Hematopoietic multipotent progenitor cell (in vitro differentiated cells): ENCODE measurements around the gene RALGAPB. TPM values are rescaled to one million over a fixed set of nuclear protein-coding genes. Genes with fewer than 3 reads are reported as not detected.
A peak's percentile ranks its signal among the peaks of the same experiment; 100 is the strongest.
"Not testable (repeated sequence)": the region's sequence is repeated elsewhere in the genome, so short reads cannot be mapped to it uniquely, and the experiment has no call there.

Experiments
- DNase-seq, 3 donors: peaks; one replicate each; pipeline ENCODE4 v3.0.0-alpha.2; 2011 to 2015; ENCODE audit warnings: low read depth in 2 of 3, low spot score in 2 of 3
- total RNA-seq: library from RNA; depleted of rRNA; stranded (reverse); fragments of >200 nt; gene quantifications from one replicate; pipeline ENCODE4 v1.2.3, GENCODE V29; 2012

The RALGAPB gene
- total RNA-seq, 1 donor = 23.7 TPM

- no peak for DNase-seq
These were observed 108.4 kb downstream of the RALGAPB start, which contains the start of gene ADIG for GRCh38 chr20:38581013-38581412. Gene ADIG, plus strand, starts transcription at chr20:38581197. Its CDS starts 54 bp downstream, at chr20:38581251.

GRCh38 chr20:38581830-38582358 is 109.3 kb downstream of the RALGAPB start:
- DNase-seq = no peak

GRCh38 chr20:38583306-38583705 is 110.7 kb downstream of the RALGAPB start:
- no peak for DNase-seq

DNA sequence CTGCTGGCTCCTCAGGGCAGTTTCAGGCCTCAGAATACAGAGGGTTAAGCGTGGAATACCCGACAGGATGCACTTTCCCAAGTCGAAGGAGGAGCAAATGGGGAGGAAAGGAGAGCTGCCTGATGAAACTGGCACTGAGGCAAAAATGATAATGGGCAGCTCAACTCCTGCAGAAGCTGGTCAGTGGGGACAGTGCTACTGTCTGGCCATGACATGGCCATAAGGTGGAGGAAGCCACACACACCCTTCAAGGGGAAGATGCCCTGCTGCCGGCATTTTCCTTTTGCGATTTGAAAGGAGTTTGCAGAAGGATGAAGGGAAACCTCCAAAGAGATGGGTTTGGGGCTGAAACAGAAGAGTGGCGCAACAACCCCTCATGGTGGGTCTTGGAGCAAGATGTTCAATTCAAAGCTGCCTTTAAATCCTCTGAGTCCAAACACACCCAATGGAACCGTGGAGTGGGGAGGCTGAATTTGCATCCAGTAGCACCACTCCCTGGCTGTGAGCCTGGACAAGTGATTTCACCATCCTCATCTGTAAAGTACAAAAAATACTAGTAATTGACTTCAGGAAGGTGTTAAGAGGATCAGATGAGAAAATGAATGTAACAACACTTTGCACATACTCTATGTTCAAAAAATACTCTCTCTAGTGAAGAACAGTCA is 111.6 kb downstream of the RALGAPB start:
- DNase-seq = no peak

GRCh38 chr20:38585404-38586180 is 112.9 kb downstream of the RALGAPB start:
- DNase-seq = no peak

DNA sequence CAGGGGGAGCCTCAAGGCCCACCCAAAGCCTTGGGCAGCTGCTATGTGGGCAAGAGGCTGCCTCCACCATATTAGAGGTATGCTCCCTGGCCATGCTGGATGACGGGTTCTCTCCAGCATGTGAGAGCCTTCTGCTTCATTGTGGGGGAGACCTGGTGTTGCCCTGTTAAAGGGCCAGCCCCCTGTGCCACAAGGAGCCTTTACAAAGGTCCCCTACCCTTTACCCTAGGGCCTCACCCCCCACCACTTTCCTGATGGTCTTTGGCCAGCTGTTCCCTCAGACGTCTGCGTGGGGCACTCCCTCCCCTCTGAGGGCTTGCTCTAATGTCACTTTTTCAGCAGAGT is 113.5 kb downstream of the RALGAPB start:
- no peak for DNase-seq

GRCh38 chr20:38588303-38588702 is 115.7 kb downstream of the RALGAPB start:
- no peak for DNase-seq

GRCh38 chr20:38589351-38589750 is 116.7 kb downstream of the RALGAPB start:
- DNase-seq = no peak

- no peak for DNase-seq
These were observed 117.5 kb downstream of the RALGAPB start for GRCh38 chr20:38589967-38590675.

DNA sequence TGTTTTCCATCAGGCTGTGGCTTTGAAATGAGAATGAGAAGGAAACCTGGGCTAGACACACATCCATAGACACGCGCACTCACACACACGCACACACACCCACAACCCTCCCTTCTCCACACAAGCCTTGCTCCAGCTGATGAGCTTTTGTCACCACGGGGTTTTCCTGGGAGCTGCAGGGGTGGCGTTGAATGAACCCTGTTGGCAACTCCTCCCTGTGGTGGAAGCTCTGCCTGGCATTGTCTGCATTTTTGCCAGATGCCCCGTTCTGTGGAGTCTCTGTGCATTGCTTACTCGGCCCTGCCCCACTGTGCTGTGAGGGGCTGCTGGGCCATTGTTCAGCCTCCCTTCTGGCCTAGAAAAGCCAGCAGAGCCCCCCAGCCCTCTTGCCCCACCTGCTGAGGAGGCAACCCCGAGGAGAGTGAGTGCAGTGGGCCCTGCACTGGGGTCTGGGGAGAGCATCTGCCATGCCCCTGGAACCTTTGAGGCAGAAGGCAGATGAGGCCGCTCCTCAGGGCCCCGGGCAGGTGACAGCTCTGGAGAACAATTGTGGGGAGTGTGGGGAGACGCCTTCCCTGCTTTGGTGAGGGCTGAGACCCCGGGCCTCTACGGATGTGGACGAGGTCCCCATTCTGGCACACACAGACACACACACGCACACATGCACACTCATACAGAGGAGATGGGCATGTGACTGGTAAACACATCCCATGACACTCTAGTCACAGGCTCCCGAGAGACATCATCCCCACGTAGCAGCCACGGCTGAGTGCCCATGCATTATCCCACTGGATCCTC is 118.2 kb downstream of the RALGAPB start:
- DNase-seq = no peak

GRCh38 chr20:38591474-38592410 is 119.1 kb downstream of the RALGAPB start:
- no peak for DNase-seq

DNA sequence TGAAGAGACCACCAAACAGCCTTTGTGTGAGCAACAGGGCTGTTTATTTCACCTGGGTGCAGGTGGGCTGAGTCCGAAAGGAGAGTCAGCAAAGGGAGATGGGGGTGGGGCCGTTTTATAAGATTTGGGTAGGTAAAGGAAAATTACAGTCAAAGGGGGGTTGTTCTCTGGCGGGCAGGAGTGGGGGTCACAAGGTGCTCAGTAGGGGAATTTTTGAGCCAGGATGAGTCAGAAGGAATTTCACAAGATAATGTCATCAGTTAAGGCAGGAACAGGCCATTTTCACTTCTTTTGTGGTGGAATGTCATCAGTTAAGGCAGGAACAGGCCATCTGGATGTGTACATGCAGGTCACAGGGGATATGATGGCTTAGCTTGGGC is 119.8 kb downstream of the RALGAPB start:
- not testable (repeated sequence) for DNase-seq

GRCh38 chr20:38594281-38594680 is 121.6 kb downstream of the RALGAPB start:
- DNase-seq = not testable (repeated sequence)

GRCh38 chr20:38595886-38596285 is 123.2 kb downstream of the RALGAPB start:
- DNase-seq = not testable (repeated sequence)

DNA sequence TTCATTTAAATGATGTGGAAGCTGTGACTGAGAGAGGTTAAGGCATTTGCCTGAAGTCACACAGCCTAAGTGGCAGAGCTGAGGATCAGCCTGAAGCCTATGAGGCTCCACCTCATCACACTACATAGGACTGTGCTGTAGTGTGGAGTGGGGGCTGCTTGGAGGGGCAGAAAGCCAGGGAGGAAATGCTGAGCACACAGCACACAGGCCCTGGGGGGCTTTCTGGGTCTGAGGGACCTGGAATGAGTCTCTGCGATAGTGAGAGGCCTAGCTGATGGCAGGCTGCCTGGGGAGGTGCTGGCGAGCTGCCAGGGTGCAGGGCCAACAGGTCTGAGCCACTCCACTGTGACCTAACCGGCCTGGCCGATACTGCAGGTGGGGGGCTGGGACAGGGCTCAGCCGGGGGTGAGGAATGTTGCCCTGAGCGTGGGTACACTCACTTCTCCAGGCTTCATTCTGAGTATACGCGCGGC is 126.8 kb downstream of the RALGAPB start:
- no peak for DNase-seq

DNA sequence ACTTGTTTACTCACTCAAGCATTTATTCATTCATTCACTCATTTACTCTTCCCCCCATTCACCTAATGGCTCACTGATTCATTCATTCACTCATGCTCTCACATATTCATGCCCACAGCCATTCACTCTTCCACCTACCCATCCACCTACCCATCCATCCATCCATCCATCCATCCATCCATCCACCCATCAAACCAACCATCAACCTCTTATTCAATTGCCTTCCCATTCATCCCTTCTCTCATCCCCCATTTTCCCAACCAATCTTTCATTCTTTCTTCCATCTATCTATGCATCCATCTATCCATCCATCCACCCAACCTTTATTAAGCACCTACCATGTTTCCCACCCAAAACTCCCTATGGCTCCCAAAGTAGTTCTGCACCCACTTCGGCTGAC is 127.4 kb downstream of the RALGAPB start:
- DNase-seq = no peak

GRCh38 chr20:38601216-38602184 is 128.9 kb downstream of the RALGAPB start, which contains the start of gene ARHGAP40:
Gene ARHGAP40, plus strand, starts transcription at chr20:38601809.
- DNase-seq = peak in 2 of 3 donors; percentile 5 to 33

DNA sequence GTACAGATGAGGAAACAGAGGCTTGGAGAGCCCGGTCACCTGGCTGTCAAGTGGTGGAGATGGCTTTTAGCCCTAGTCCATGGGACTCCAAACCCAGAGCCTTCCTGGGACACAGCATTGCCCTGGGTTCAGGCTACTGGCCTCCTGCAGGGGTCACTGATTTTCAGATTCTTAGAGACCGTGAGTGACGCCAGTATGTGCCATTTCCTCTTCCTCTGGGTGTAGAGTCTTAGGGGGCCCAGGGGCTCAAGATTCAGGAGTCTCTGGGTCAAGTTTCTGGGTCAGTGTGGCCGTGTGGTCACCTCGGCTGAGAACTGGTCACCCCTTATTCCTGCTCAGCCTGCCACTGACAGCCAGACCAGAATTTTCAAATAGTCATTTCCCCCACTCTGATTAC is 129.5 kb downstream of the RALGAPB start:
- DNase-seq = no peak
